ENCODE data around the gene ADD3. TPM values are rescaled to one million over a fixed set of nuclear protein-coding genes. Genes with fewer than 3 reads are reported as not detected.

Gene ADD3
- polyA plus RNA-seq, 1 donor (not counting 4 experiments of a cell fraction or from before 2014, with no cell fraction given): 61.7 TPM

DNA sequence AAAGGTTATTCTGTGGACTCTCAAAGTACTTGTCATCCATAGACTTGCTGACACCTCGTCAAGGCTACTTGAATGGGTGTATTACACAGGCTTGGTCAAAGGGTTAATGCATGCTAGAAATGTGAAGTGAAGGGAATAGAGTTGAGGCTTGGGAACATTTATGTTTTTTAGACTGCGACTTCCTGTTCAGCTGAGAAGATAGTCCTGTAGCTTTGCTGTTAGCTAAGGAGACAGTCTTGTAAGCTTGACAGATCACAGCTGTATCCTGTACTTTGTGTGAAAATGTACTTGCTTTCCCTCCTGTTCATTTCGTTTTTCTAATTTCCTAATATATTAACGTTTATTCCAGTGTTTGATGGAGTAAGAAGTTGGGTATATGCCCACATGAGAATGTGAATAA, 52.1 kb downstream of the ADD3 start:
- TF ChIP-seq, protein P1, sequence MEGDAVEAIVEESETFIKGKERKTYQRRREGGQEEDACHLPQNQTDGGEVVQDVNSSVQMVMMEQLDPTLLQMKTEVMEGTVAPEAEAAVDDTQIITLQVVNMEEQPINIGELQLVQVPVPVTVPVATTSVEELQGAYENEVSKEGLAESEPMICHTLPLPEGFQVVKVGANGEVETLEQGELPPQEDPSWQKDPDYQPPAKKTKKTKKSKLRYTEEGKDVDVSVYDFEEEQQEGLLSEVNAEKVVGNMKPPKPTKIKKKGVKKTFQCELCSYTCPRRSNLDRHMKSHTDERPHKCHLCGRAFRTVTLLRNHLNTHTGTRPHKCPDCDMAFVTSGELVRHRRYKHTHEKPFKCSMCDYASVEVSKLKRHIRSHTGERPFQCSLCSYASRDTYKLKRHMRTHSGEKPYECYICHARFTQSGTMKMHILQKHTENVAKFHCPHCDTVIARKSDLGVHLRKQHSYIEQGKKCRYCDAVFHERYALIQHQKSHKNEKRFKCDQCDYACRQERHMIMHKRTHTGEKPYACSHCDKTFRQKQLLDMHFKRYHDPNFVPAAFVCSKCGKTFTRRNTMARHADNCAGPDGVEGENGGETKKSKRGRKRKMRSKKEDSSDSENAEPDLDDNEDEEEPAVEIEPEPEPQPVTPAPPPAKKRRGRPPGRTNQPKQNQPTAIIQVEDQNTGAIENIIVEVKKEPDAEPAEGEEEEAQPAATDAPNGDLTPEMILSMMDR (optimal IDR thresholded peaks at IDR 0.05 in 1 of 3, IDR thresholded peaks at IDR 0.05 in 1 of 3, conservative IDR thresholded peaks at IDR 0.05 in 1 of 3; ENCODE audit: extremely low read depth in 1 of 3, insufficient read depth in 2 of 3, low read length in 3 of 3): no peak
- TF ChIP-seq EZH2 (IDR thresholded peaks at IDR 0.05; ENCODE audit: low read length): no peak
- Histone ChIP-seq H3K9me3 (ENCODE audit: control insufficient read depth, low read depth, low read length) (no peaks in the 10 kb centered on the region), H3K4me1 (ENCODE audit: control insufficient read depth, extremely low read depth, insufficient read depth, low read length) (no peaks in the 10 kb centered on the region), H3K4me2 (ENCODE audit: control insufficient read depth, extremely low read depth, insufficient read depth, low read depth, low read length) (no peak overlapping the region), H3K9ac (ENCODE audit: control insufficient read depth, extremely low read depth, insufficient read depth, low read length) (no peak overlapping the region), H2AFZ (ENCODE audit: control insufficient read depth, low read length) (no peak overlapping the region), H3K27ac (ENCODE audit: control insufficient read depth, insufficient read depth, low read length) (no peak overlapping the region), H3K27me3 (ENCODE audit: control insufficient read depth, extremely low read depth, insufficient read depth, low read length) (no peaks in the 10 kb centered on the region), H3K79me2 (ENCODE audit: control insufficient read depth, insufficient read depth, low read length) (no peaks in the 10 kb centered on the region), H3K9me1 (ENCODE audit: control insufficient read depth, extremely low read depth, insufficient read depth, low read length) (no peaks in the 10 kb centered on the region), H3K36me3 (ENCODE audit: control insufficient read depth in 2 of 2, extremely low read depth in 1 of 2, insufficient read depth in 2 of 2, low read length in 2 of 2) (no peaks in the 10 kb centered on the region), H4K20me1 (ENCODE audit: control insufficient read depth, extremely low read depth, insufficient read depth, low read length) (no peaks in the 10 kb centered on the region), H3K4me3 (ENCODE audit: control insufficient read depth in 2 of 3, extremely low read depth in 1 of 3, insufficient read depth in 2 of 3, low read depth in 1 of 3, low read length in 3 of 3) (no peak overlapping the region)
- dilution Hi-C loops (cut with MboI; ENCODE audit: extremely low pct_ligation_motif_present, low sequenced_read_pairs): no loop called here
- FAIRE-seq (no peak), DNase-seq (ENCODE audit: low read depth, low spot score) (no peak)

DNA sequence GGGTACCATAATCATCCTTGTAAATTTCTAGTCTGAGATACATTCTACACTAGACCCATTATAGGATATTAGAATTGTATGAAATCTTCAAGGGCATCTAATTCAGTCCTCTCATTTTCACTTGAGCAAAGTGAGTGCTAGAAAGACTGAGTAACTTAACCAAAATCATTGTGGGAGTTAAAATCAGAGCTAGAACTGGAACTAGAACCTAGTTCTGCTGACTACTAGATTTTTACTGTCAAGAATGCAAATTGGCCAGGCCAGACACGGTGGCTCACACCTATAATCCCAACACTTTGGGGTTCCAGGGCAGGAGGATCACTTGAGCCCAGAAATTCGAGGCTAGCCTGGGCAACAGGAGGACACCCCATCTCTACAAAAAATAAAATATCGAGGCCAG, 53.9 kb downstream of the ADD3 start:
- Histone ChIP-seq H3K27me3 (ENCODE audit: control insufficient read depth, extremely low read depth, insufficient read depth, low read length) (no peaks in the 10 kb centered on the region), H3K9me1 (ENCODE audit: control insufficient read depth, extremely low read depth, insufficient read depth, low read length) (no peaks in the 10 kb centered on the region), H3K4me3 (ENCODE audit: control insufficient read depth in 2 of 3, extremely low read depth in 1 of 3, insufficient read depth in 2 of 3, low read depth in 1 of 3, low read length in 3 of 3) (no peak overlapping the region), H3K79me2 (ENCODE audit: control insufficient read depth, insufficient read depth, low read length) (no peaks in the 10 kb centered on the region), H3K27ac (ENCODE audit: control insufficient read depth, insufficient read depth, low read length) (no peak overlapping the region), H3K9ac (ENCODE audit: control insufficient read depth, extremely low read depth, insufficient read depth, low read length) (no peak overlapping the region), H2AFZ (ENCODE audit: control insufficient read depth, low read length) (no peak overlapping the region), H4K20me1 (ENCODE audit: control insufficient read depth, extremely low read depth, insufficient read depth, low read length) (no peaks in the 10 kb centered on the region), H3K9me3 (ENCODE audit: control insufficient read depth, low read depth, low read length) (no peaks in the 10 kb centered on the region), H3K4me1 (ENCODE audit: control insufficient read depth, extremely low read depth, insufficient read depth, low read length) (no peaks in the 10 kb centered on the region), H3K4me2 (ENCODE audit: control insufficient read depth, extremely low read depth, insufficient read depth, low read depth, low read length) (no peak overlapping the region), H3K36me3 (ENCODE audit: control insufficient read depth in 2 of 2, extremely low read depth in 1 of 2, insufficient read depth in 2 of 2, low read length in 2 of 2) (no peaks in the 10 kb centered on the region)
- dilution Hi-C loops (cut with MboI; ENCODE audit: extremely low pct_ligation_motif_present, low sequenced_read_pairs): no loop called here
- no peak for DNase-seq (ENCODE audit: low read depth, low spot score)
- no peak for TF ChIP-seq EZH2 (IDR thresholded peaks at IDR 0.05; ENCODE audit: low read length)
- TF ChIP-seq, protein P1 (optimal IDR thresholded peaks at IDR 0.05 in 1 of 3, IDR thresholded peaks at IDR 0.05 in 1 of 3, conservative IDR thresholded peaks at IDR 0.05 in 1 of 3; ENCODE audit: extremely low read depth in 1 of 3, insufficient read depth in 2 of 3, low read length in 3 of 3): no peak
- no peak for FAIRE-seq

Measured in keratinocyte (primary cell).